Aorta (tissue), 5 donors: ENCODE data around the gene ATP4B. TPM values are rescaled to one million over a fixed set of nuclear protein-coding genes. Genes with fewer than 3 reads are reported as not detected.

Source experiments
- ATAC-seq: fragments of 200-7000 bp; cut with Tn5 transposase; one replicate; pipeline ENCODE4 v1.9.1; 2022; ENCODE audit warnings: moderate library complexity; ENCODE audit not compliant: low FRiP score
- DNase-seq, 2 donors: peaks; one replicate each; pipeline ENCODE4 v3.0.0-alpha.2; 2020
- H3K27ac ChIP-seq, 2 donors: one replicate each; pipeline ENCODE4 v1.5.1; 2013; ENCODE audit warnings: low read length in 2 of 2, mild to moderate bottlenecking in 2 of 2, moderate library complexity in 2 of 2, control low read depth in 1 of 2, inconsistent platforms in 1 of 2, low read depth in 1 of 2
- H3K27me3 ChIP-seq, 2 donors: one replicate each; pipeline ENCODE4 v1.6.1; 2013; ENCODE audit warnings: control low read depth in 1 of 2, low read length in 1 of 2, mild to moderate bottlenecking in 1 of 2, moderate library complexity in 1 of 2; ENCODE audit not compliant: insufficient read depth in 2 of 2, control insufficient read depth in 1 of 2
- H3K36me3 ChIP-seq, 2 donors: one replicate each; pipeline ENCODE4 v1.6.1; 2013; ENCODE audit warnings: control low read depth in 1 of 2, low read length in 1 of 2, mild to moderate bottlenecking in 1 of 2; ENCODE audit not compliant: insufficient read depth in 2 of 2, control insufficient read depth in 1 of 2
- H3K4me1 ChIP-seq, 2 donors: one replicate each; pipeline ENCODE4 v1.6.1; 2013; ENCODE audit warnings: low read length in 2 of 2, control low read depth in 1 of 2, mild to moderate bottlenecking in 1 of 2, moderate library complexity in 1 of 2; ENCODE audit not compliant: insufficient read depth in 2 of 2, control insufficient read depth in 1 of 2
- H3K4me3 ChIP-seq, 2 donors: one replicate each; pipeline ENCODE4 v1.5.1; 2013; ENCODE audit warnings: low read length in 2 of 2, control low read depth in 1 of 2, mild to moderate bottlenecking in 1 of 2
- H3K9me3 ChIP-seq: one replicate; pipeline ENCODE4 v1.6.1; 2013; ENCODE audit warnings: mild to moderate bottlenecking, low read length; ENCODE audit not compliant: control insufficient read depth
- WGBS, 2 donors: extraction: QIAGEN DNeasy Blood & Tissue Kit; methylation state at CpG; one replicate each; pipeline ENCODE4 v1.1.7; 2013; 5-methylcytosine and 5-hydroxymethylcytosine counted together
- intact Hi-C, 2 donors: fragments of 100-400 bp; cut with DNase I; formaldehyde crosslinking; loops; one replicate each; pipeline versions ENCODE4 v1.14.2 to v1.15.0; 2022
- polyA plus RNA-seq, 2 donors: library from polyadenylated mRNA; stranded (reverse); fragments of 200-250 nt; gene quantifications; one replicate each; pipeline ENCODE4 v1.2.3, GENCODE V29; 2013
- total RNA-seq, 2 donors: library from RNA; stranded (reverse); fragmentation: NEBNext Ultra II Directional; extraction: Animal tissue kit (Norgen Biotek cat#: 25700); gene quantifications; one replicate each; pipeline ENCODE4 v1.2.1, GENCODE V29; 2021
- donor health status: healthy with polysubstance abuse.
- donor health status: Bipolar disorder and iron deficiency.
- donor health status: DM: no; HTN: no; CAD: no.
- donor health status: DM: no; HTN: no; CAD: no.
- donor health status: DM: yes; HTN: yes; CAD: no.

Gene ATP4B
- total and polyA plus RNA-seq, 4 donors = not detected

DNA sequence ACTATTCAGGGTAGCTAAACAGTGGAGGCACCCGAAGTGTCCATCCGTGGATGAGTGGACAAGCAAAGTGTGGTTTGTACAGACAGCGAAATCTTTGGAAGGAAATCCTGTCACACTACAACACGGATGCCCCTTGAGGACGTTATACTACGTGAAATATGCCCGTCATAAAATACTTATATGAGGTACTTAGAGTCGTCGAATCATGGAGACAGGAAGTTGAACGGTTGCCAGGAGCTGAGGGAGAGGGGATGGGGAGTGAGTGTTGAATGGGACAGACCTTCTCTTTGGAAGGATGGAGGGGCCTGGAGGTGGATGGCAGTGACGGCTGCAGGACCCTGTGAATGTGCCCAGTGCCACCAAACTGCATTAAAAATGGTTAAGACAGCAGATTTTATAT is 11.6 kb downstream of the ATP4B start:
- no peak for ATAC-seq
- no peak overlapping the region for H3K27ac ChIP-seq

DNA sequence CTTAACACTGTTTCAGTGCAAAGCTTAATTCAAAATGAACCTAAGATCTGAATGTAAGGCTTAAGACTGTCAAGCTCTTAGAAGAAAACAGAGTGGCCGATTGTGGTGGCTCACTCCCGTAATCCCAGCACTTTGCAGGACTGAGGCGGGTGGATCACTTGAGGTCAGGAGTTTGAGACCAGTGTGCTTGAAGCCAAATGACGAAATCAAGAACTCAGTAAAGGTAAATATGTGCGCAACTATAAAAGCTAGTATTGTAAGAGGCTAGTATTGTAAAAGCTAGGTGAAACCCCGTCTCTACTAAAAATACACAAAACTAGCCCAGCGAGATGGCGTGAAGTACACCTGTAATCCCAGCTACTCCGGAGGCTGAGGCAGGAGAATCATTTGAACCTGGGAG is 12.7 kb downstream of the ATP4B start:
- no peak overlapping the region for H3K27ac ChIP-seq
- WGBS, 2 donors = 97 to 99% methylated on average over 9 of the region's 9 CpGs
- no peak for ATAC-seq
- no peaks in the 10 kb centered on the region for H3K36me3 ChIP-seq
- intact Hi-C loops = no loop called here
- no peak for DNase-seq
- no peak overlapping the region for H3K4me3 ChIP-seq
- H3K9me3 ChIP-seq = no peaks in the 10 kb centered on the region
- no peaks in the 10 kb centered on the region for H3K4me1 ChIP-seq
- H3K27me3 ChIP-seq = no peaks in the 10 kb centered on the region

More for the DNA sequence above, 11.6 kb downstream of the ATP4B start:
- peak; percentile 14 to 39 for DNase-seq
- Histone ChIP-seq H3K27me3 (no peaks in the 10 kb centered on the region), H3K4me1 (no peaks in the 10 kb centered on the region), H3K4me3 (no peak overlapping the region), H3K36me3 (no peaks in the 10 kb centered on the region), H3K9me3 (no peaks in the 10 kb centered on the region)
- intact Hi-C loops = no loop called here
- WGBS, 2 donors = 49 to 52% methylated on average over 11 of the region's 11 CpGs

DNA sequence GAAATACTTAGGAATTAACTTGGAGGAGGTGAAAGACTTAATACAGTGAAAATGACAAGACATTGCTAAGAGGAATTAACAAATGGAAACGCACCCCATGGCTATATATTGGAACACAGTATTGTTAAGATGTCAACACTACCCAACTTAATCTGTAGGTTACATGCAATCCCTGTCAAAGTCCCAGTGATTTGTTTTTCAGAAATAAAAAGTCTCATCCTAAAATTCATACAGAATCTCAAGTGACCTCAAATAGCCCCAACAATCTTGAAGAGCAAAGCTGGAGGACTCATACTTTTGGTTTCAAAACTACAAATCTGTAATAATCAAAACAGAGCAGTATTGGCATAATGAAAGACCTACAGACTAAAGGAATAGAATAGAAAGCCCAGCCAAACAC is 13.2 kb downstream of the ATP4B start:
- intact Hi-C loops = no loop called here
- Histone ChIP-seq H3K27ac (no peak overlapping the region), H3K36me3 (peaks cover 0 to 3% of the 10 kb centered on the region in 2 donors), H3K4me3 (no peak overlapping the region), H3K9me3 (no peaks in the 10 kb centered on the region), H3K27me3 (no peaks in the 10 kb centered on the region), H3K4me1 (no peaks in the 10 kb centered on the region)
- DNase-seq = no peak
- WGBS, 2 donors = 97 to 99% methylated on average over 1 of the region's 1 CpG
- no peak for ATAC-seq

DNA sequence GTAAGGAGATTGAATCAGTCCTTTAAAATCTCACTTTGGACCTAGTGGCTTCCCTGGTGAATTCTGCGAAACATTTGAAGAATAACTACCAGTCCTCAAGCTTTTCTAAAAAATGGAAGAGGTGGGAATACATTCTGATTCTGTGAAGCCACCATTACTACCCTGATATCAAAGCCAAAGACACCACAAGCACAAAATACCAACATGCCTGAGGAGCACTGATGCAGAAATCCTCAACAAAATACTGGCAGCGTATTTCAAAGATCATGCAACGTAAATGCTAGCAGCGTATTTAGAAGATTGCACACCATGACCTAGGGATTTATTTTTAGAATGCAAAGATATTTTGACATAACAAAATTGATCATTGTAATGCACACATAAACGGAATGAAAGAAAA is 14.4 kb downstream of the ATP4B start:
- no peak for ATAC-seq
- 97% methylated on average over 5 of the region's 5 CpGs for WGBS, 2 donors
- DNase-seq = no peak
- H3K4me3 ChIP-seq = no peak overlapping the region
- H3K4me1 ChIP-seq = no peaks in the 10 kb centered on the region
- peaks cover 0 to 5% of the 10 kb centered on the region in 2 donors for H3K36me3 ChIP-seq
- no peaks in the 10 kb centered on the region for H3K9me3 ChIP-seq
- intact Hi-C loops = no loop called here
- H3K27ac ChIP-seq = no peak overlapping the region
- no peaks in the 10 kb centered on the region for H3K27me3 ChIP-seq

DNA sequence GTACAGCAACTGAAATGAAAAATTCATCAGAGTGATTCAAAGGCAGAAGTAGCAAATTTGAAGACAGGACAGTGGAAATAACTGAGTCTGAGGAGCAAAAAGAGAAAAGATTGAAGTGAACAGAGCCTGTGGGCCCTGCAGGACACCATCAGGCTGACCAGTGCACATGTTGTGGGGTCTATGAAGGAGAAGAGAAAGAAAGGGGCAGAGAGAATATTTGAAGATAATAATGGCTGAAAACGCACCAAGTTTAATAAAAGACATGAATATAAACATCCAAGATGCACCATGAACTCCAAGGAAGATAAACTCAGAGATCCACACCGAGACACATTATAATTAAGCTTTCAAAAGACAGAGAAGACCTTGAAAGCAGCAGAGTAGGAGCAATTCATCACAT is 15.4 kb downstream of the ATP4B start:
- Histone ChIP-seq H3K27me3 (no peaks in the 10 kb centered on the region), H3K9me3 (no peaks in the 10 kb centered on the region), H3K4me1 (no peaks in the 10 kb centered on the region), H3K27ac (no peak overlapping the region), H3K36me3 (peaks cover 0 to 5% of the 10 kb centered on the region in 2 donors), H3K4me3 (no peak overlapping the region)
- DNase-seq = no peak
- intact Hi-C loops = no loop called here
- no peak for ATAC-seq
- WGBS, 2 donors = 98 to 99% methylated on average over 2 of the region's 2 CpGs

DNA sequence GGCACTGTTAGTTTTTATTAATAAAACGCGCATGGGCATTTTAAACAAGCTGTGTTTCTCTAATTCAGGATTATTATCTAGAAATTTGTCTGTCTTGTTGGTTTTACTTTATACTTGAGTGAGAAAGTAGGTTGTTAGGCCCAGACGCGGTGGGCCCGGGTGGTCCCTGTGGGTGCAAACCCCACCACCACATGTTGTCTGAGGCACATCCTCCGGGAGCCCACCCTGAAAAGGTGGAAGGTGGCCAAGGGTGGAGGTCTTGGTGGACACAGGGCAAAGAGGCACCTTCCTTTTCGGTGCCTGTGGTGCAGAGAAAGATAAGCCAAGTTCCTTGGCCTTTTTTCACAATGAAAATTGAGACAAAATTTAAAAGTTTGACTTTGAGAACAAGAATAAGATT is 16.6 kb downstream of the ATP4B start:
- DNase-seq (peak; percentile 23 to 38), ATAC-seq (no peak)
- WGBS, 2 donors = 83 to 94% methylated on average over 7 of the region's 7 CpGs
- Histone ChIP-seq H3K27ac (no peak overlapping the region), H3K9me3 (no peaks in the 10 kb centered on the region), H3K4me1 (no peaks in the 10 kb centered on the region), H3K4me3 (no peak overlapping the region), H3K27me3 (no peaks in the 10 kb centered on the region), H3K36me3 (peaks cover 0 to 5% of the 10 kb centered on the region in 2 donors)
- intact Hi-C loops = no loop called here

DNA sequence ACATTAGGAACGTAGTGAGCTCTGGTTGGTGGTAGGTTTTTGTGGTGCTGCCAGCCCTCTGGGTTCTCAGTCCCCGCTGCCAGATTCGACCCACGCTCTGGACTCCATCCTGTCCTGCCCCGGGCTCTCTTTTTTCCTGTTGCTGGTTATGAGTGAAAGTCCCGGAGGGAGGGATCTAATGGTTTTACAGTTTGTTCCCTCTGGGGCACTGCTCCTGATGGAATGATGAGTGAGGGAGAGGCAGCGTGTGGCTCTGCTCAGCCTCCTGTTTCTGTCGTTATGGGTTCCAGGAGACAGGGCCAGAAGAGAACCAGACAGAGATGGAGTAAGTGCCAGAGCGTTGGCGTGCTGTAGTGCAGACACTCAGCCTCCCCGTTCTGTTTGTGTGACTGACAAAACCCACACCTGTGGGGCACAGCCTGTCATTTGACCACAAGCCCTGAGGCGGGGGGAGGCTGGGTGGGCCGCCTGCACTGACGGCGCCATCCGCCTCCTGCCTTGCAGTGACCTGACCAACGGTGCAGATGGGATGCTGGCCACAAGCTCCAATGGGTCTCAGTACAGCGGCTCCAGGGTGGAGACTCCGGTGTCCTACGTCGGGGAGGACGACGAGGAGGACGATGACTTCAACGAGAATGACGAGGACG is 18.3 kb downstream of the ATP4B start:
- H3K36me3 ChIP-seq = peaks cover 0 to 5% of the 10 kb centered on the region in 2 donors
- peak; percentile 35 to 74 for DNase-seq
- intact Hi-C loops = no loop called here

DNA sequence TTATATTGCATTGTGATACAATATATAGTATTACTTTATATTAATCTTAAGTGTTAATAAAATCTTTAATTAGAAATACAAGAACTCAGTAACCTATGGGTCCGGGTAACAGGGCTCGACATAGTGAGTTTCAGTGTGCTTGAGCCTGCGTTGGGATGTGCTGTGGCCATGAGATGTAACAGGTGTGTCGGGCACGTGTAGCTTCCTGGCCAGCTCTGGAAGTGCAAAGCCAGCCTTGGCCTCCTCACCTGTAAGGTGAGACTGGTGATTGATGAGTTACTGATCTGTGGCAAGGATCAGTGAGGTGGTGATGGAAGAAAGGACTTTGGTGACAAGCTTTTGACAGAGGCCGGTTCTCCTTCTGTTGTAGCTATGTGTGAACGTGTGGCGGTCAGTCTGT is 19.2 kb downstream of the ATP4B start:
- intact Hi-C loops = no loop called here
- WGBS, 2 donors = 95% methylated on average over 8 of the region's 8 CpGs
- no peak for ATAC-seq
- Histone ChIP-seq H3K4me3 (no peak overlapping the region), H3K9me3 (no peaks in the 10 kb centered on the region), H3K4me1 (no peaks in the 10 kb centered on the region), H3K36me3 (peaks cover 0 to 5% of the 10 kb centered on the region in 2 donors), H3K27ac (no peak overlapping the region), H3K27me3 (no peaks in the 10 kb centered on the region)
- DNase-seq = peak in 1 of 2 donors; percentile 34

More for the DNA sequence above, 18.3 kb downstream of the ATP4B start:
- H3K4me1 ChIP-seq = no peaks in the 10 kb centered on the region
- H3K27ac ChIP-seq = no peak overlapping the region
- ATAC-seq = no peak
- no peak overlapping the region for H3K4me3 ChIP-seq
- 84 to 90% methylated on average over 27 of the region's 27 CpGs for WGBS, 2 donors
- H3K27me3 ChIP-seq = no peaks in the 10 kb centered on the region
- H3K9me3 ChIP-seq = no peaks in the 10 kb centered on the region

DNA sequence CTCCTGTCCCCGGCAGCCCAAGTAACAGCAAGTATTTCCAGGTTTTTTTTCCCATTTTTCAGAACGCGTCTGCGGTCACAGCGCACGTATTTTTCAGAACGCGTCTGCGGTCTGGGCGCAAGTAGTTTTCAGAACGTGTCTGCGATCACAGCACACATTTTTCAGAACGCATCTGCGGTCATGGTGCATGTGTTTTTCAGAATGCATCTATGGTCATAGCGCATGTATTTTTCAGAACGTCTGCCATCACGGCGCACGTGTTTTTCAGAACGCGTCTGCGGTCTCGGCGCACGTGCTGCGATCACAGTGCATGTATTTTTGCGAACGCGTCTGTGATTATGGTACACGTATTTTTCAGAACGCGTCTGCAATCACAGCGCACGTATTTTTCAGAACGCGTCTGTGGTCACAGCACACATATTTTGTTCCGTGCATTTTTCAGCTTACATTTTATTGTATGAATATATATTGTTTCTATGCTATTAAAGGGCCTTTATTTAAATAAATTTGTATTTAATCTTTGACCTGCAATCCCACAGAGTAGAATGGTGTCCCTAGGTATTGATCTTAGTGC is 19.7 kb downstream of the ATP4B start:
- Histone ChIP-seq H3K4me3 (no peak overlapping the region), H3K36me3 (peaks cover 0 to 5% of the 10 kb centered on the region in 2 donors), H3K27me3 (no peaks in the 10 kb centered on the region), H3K9me3 (no peaks in the 10 kb centered on the region), H3K27ac (no peak overlapping the region), H3K4me1 (no peaks in the 10 kb centered on the region)
- DNase-seq (peak; percentile 32 to 33), ATAC-seq (no peak)
- intact Hi-C loops = no loop called here
- WGBS, 2 donors = 96 to 97% methylated on average over 37 of the region's 37 CpGs
